Measurements from ENCODE around the gene ELF1.
A peak's percentile ranks its signal among the peaks of the same experiment; 100 is the strongest.

- no peak for TF ChIP-seq CTCF (IDR thresholded peaks at IDR 0.05)
- TF ChIP-seq KDM5A (IDR thresholded peaks at IDR 0.05), result no peak
- no peak for TF ChIP-seq FOXS1 (CRISPR knock-in tag; IDR thresholded peaks at IDR 0.05)
- peak; percentile 80 for TF ChIP-seq POLR2A (IDR thresholded peaks at IDR 0.05; ENCODE audit: low read length)
- no peak for TF ChIP-seq RAD21 (conservative IDR thresholded peaks at IDR 0.05 in 1 of 2, IDR thresholded peaks at IDR 0.05 in 1 of 2)
- no peak for TF ChIP-seq BHLHE40 (IDR thresholded peaks at IDR 0.05; ENCODE audit: low read depth, low read length)
- no peak for TF ChIP-seq PBX3 (IDR thresholded peaks at IDR 0.05)
- 0 out of 2 replicates have a peak, but pooled peaks have one; percentile 10 for TF ChIP-seq MYC (IDR thresholded peaks at IDR 0.05; ENCODE audit: borderline replicate concordance, low read length)
- no peak for TF ChIP-seq HDAC2 (IDR thresholded peaks at IDR 0.05)
- no peak for TF ChIP-seq HMGXB4 (CRISPR knock-in tag; IDR thresholded peaks at IDR 0.05; ENCODE audit: borderline replicate concordance)
- no peak; the same call in none of the 2 replicates for TF ChIP-seq MAX (IDR thresholded peaks at IDR 0.05)
- no peak for TF ChIP-seq KDM1A (IDR thresholded peaks at IDR 0.05; ENCODE audit: low read depth)
Measured at GRCh38 chr13:41061075-41061913, 42.2 kb upstream of the ELF1 start, which contains the start of gene WBP4.
